ENCODE results near the gene VPS35L.

Gene VPS35L

GRCh38 chr16:19701091-19701490, 145.6 kb downstream of the VPS35L start:
- Mint-ChIP-seq H3K4me3 (no peak overlapping the region), H3K27me3 (no peaks in the 10 kb centered on the region), H3K4me1 (peaks cover 30% of the 10 kb centered on the region), H3K9me3 (no peaks in the 10 kb centered on the region), H3K27ac (no peak overlapping the region)
- DNase-seq (no peak), ATAC-seq (no peak)

- ATAC-seq (no peak), DNase-seq (no peak)
- Mint-ChIP-seq H3K4me1 (peaks cover 14% of the 10 kb centered on the region), H3K27me3 (no peaks in the 10 kb centered on the region), H3K9me3 (no peaks in the 10 kb centered on the region), H3K27ac (peak overlapping the region in 1 of 2 donors; percentile 42), H3K4me3 (no peak overlapping the region)
Measured at GRCh38 chr16:19703172-19703889, 147.8 kb downstream of the VPS35L start.

- DNase-seq, result no peak
- no peaks in the 10 kb centered on the region for H3K27me3 Mint-ChIP-seq
- no peaks in the 10 kb centered on the region for H3K9me3 Mint-ChIP-seq
- H3K4me3 Mint-ChIP-seq, result no peak overlapping the region
- no peak for ATAC-seq
- peak overlapping the region in 1 of 2 donors; percentile 74 for H3K27ac Mint-ChIP-seq
- H3K4me1 Mint-ChIP-seq, result peaks cover 7% of the 10 kb centered on the region
Measured at GRCh38 chr16:19704321-19705145, 149.0 kb downstream of the VPS35L start.

GRCh38 chr16:19705146-19705501, 149.6 kb downstream of the VPS35L start:
- no peak for ATAC-seq
- Mint-ChIP-seq H3K27ac (no peak overlapping the region), H3K27me3 (no peaks in the 10 kb centered on the region)

GRCh38 chr16:19705843-19706242, 150.3 kb downstream of the VPS35L start:
- no peak for DNase-seq
- no peak for ATAC-seq
- H3K4me3 Mint-ChIP-seq, result no peak overlapping the region

More at GRCh38 chr16:19705146-19705501, 149.6 kb downstream of the VPS35L start:
- Mint-ChIP-seq H3K4me1 (peaks cover 6% of the 10 kb centered on the region), H3K4me3 (no peak overlapping the region), H3K9me3 (no peaks in the 10 kb centered on the region)
- DNase-seq, result no peak

GRCh38 chr16:19706846-19707245, 151.3 kb downstream of the VPS35L start:
- no peaks in the 10 kb centered on the region for H3K9me3 Mint-ChIP-seq
- peaks cover 11% of the 10 kb centered on the region for H3K4me1 Mint-ChIP-seq
- H3K4me3 Mint-ChIP-seq, result no peak overlapping the region
- H3K27me3 Mint-ChIP-seq, result no peaks in the 10 kb centered on the region
- H3K27ac Mint-ChIP-seq, result no peak overlapping the region
- DNase-seq, result no peak
- ATAC-seq, result no peak

More at GRCh38 chr16:19705843-19706242, 150.3 kb downstream of the VPS35L start:
- Mint-ChIP-seq H3K27me3 (no peaks in the 10 kb centered on the region), H3K27ac (no peak overlapping the region), H3K9me3 (no peaks in the 10 kb centered on the region), H3K4me1 (peaks cover 6% of the 10 kb centered on the region)

- DNase-seq, result no peak
- Mint-ChIP-seq H3K27me3 (no peaks in the 10 kb centered on the region), H3K9me3 (no peaks in the 10 kb centered on the region), H3K4me1 (peaks cover 13% of the 10 kb centered on the region), H3K27ac (no peak overlapping the region), H3K4me3 (no peak overlapping the region)
- peak; percentile 81 for ATAC-seq
Measured at GRCh38 chr16:19707569-19708295, 152.2 kb downstream of the VPS35L start.

GRCh38 chr16:19708296-19709205, 153.0 kb downstream of the VPS35L start:
- Mint-ChIP-seq H3K27me3 (no peaks in the 10 kb centered on the region), H3K27ac (no peak overlapping the region), H3K9me3 (no peaks in the 10 kb centered on the region), H3K4me1 (peaks cover 13% of the 10 kb centered on the region), H3K4me3 (no peak overlapping the region)
- no peak for ATAC-seq
- DNase-seq, result no peak

GRCh38 chr16:19709381-19710136, 154.1 kb downstream of the VPS35L start:
- Mint-ChIP-seq H3K4me1 (peaks cover 22% of the 10 kb centered on the region), H3K9me3 (no peaks in the 10 kb centered on the region), H3K27ac (peak overlapping the region; percentile 55 to 90), H3K4me3 (peak overlapping the region in 1 of 2 donors; percentile 4), H3K27me3 (no peaks in the 10 kb centered on the region)
- ATAC-seq, result no peak
- no peak for DNase-seq

GRCh38 chr16:19710191-19710908, 154.8 kb downstream of the VPS35L start:
- no peak for ATAC-seq
- no peak overlapping the region for H3K4me3 Mint-ChIP-seq
- H3K27me3 Mint-ChIP-seq, result no peaks in the 10 kb centered on the region
- no peaks in the 10 kb centered on the region for H3K9me3 Mint-ChIP-seq
- DNase-seq, result no peak
- H3K4me1 Mint-ChIP-seq, result peaks cover 26% of the 10 kb centered on the region
- peak overlapping the region in 1 of 2 donors; percentile 55 for H3K27ac Mint-ChIP-seq

GRCh38 chr16:19710991-19711545, 155.6 kb downstream of the VPS35L start:
- H3K4me1 Mint-ChIP-seq, result peaks cover 33% of the 10 kb centered on the region

GRCh38 chr16:19711643-19712042, 156.1 kb downstream of the VPS35L start:
- Mint-ChIP-seq H3K4me3 (no peak overlapping the region), H3K4me1 (peaks cover 39% of the 10 kb centered on the region), H3K27ac (peak overlapping the region; percentile 31 to 77), H3K27me3 (no peaks in the 10 kb centered on the region), H3K9me3 (no peaks in the 10 kb centered on the region)
- DNase-seq (no peak), ATAC-seq (no peak)

More at GRCh38 chr16:19710991-19711545, 155.6 kb downstream of the VPS35L start:
- H3K27me3 Mint-ChIP-seq, result no peaks in the 10 kb centered on the region
- no peak overlapping the region for H3K4me3 Mint-ChIP-seq
- no peak overlapping the region for H3K27ac Mint-ChIP-seq
- no peaks in the 10 kb centered on the region for H3K9me3 Mint-ChIP-seq
- DNase-seq (no peak), ATAC-seq (no peak)

- no peak overlapping the region for H3K27ac Mint-ChIP-seq
- ATAC-seq (no peak), DNase-seq (no peak)
- H3K4me3 Mint-ChIP-seq, result no peak overlapping the region
- no peaks in the 10 kb centered on the region for H3K9me3 Mint-ChIP-seq
- peaks cover 46% of the 10 kb centered on the region for H3K4me1 Mint-ChIP-seq
- H3K27me3 Mint-ChIP-seq, result no peaks in the 10 kb centered on the region
Measured at GRCh38 chr16:19712418-19713058, 157.0 kb downstream of the VPS35L start.

All from stimulated activated naive CD8-positive, alpha-beta T cell treated with anti-CD3 and anti-CD28 coated beads, Interleukin-15, amount 100 ng/mL, for 72 hours (primary cell).